HG02943 (cell line): ENCODE results near the gene LRRC8A.

Source experiments
- ATAC-seq: cut with Tn5 transposase; IDR thresholded peaks from one replicate; pipeline ENCODE4 v1.9.1; 2021; ENCODE audit warnings: mild to moderate bottlenecking, low read depth, moderate library complexity; ENCODE audit not compliant: unreplicated experiment

Gene LRRC8A

DNA sequence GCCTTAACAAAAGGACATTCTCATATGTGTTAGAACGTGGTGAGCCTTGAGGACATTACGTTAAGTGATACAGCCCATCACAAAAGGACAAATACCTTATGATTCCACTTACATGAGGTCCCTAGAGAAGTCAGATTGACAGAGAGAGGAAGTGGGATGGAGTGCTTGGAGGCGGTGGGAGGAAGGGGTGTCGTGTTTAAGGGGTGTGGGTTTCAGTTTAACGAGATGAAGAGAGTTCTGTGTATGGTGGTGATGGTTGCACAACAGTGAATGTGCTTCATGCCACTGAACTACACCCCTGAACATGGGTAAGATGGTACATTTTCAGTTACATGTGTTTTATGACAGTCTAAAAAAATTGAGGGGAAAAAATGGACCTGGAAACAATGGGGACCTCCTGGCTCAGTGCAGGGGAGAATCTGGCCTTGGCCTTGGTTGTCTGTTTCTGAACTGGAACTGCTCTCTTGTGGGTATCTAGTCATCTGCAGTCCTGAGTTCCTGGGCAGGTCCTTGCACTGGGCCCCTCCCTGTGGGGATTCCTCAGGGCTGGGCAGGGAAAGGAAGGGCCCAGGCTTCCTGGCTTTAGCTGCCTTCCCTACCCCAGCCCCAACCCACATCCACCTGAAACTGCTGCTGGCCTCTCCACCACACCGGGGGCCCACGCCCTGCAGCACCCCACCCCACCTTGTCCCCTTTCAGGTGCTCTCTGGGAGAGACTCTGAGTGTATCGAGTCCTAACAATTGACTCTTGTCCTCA lies 17.8 kb downstream of the LRRC8A start:
- ATAC-seq, result no peak

GRCh38 chr9:128901379-128901778 lies 19.4 kb downstream of the LRRC8A start:
- no peak for ATAC-seq

DNA sequence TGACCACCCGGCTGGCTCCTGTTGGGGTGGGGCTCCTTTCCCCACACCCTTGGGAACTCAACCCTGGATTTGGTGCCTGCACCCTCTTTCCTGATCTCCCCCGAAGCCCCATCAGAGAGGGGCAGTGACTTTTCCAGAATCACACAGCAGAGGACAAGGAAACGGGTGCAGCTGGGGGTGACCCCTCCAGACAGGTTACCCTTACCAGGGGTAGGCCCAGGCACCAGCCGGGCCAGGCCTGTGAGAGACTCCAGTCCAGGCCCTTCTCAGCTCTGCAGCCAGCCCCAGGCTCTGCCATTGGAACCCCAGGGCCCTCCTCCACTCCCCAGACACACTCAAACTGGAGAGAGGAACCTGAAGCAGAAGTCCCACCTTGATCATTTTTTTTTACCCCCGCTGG lies 19.9 kb downstream of the LRRC8A start:
- ATAC-seq, result no peak

- peak; percentile 77 for ATAC-seq
Observed at GRCh38 chr9:128902351-128903078, 20.6 kb downstream of the LRRC8A start.

DNA sequence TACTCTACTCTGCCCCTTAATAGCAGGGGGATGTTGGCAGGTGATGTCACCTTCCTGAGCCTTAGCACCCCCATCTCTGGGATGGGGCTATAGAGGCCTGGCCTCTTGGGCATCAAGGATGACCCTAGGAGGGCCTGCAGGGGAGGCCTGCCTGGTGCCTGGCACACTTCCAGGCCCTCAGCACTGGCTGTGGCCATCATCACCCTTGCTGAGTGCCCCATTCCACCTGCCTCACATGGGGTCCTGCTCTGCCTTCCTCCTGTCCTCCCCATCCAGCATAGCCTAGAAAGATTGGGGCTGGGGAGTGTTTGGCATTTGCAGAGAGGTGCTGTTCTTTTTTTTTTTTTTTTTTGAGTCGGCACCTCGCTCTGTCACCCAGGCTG lies 21.1 kb downstream of the LRRC8A start:
- ATAC-seq, result no peak

DNA sequence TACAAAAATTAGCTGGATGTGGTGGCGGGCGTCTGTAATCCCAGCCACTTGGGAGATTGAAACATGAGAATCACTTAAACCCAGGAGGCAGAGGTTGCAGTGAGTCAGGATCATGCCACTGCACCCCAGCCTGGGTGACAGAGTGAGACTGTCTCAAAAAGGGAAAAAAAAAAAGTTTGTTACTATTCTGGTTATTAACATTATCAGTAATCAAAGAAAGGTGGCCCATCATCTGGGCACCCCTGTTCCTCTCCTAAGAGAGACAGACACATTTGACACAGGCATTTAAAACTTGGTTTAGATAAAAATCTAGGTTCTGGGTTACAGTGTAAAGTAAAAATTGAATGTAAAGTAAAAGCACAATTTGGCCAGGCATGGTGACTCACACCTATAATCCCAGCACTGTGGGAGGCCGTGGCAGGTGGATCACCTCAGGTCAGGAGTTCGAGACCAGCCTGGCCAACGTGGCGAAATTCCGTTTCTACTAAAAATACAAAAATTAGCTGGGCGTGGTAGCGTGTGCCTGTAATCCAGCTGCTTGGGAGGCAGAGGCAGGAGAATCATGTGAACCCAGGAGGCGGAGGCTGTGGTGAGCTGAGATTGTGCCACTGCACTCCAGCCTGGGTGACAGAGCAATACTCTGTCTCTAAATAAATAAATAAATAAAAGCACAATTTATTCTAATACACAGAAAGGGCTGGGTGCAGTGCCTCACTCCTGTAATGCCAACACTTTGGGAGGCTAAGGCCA lies 22.1 kb downstream of the LRRC8A start:
- no peak for ATAC-seq

GRCh38 chr9:128905964-128906363 lies 24.0 kb downstream of the LRRC8A start:
- no peak for ATAC-seq

GRCh38 chr9:128906741-128907140 lies 24.8 kb downstream of the LRRC8A start:
- no peak for ATAC-seq

DNA sequence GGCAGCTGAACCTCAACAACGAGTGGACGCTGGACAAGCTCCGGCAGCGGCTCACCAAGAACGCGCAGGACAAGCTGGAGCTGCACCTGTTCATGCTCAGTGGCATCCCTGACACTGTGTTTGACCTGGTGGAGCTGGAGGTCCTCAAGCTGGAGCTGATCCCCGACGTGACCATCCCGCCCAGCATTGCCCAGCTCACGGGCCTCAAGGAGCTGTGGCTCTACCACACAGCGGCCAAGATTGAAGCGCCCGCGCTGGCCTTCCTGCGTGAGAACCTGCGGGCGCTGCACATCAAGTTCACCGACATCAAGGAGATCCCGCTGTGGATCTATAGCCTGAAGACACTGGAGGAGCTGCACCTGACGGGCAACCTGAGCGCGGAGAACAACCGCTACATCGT lies 26.4 kb downstream of the LRRC8A start:
- ATAC-seq, result no peak

DNA sequence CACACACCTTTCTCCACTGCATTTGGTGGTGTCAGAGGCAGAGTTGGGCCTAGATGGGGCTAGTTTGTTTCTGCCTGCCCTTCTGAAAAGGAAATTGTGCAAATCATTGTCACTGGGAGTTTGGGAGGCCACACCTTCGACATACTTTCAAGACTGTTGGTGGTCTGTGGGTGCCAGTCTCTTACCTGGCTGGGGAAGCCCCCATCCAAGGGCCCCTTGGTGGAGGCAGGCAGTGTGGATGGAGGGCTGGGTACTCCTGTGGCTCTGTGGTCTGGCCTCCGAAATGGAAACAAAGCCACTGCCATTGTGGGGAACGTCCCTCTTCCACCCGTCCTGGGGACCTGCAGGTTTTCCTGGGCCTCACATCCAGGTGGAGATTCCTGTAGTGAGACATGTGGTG lies 27.9 kb downstream of the LRRC8A start:
- no peak for ATAC-seq

DNA sequence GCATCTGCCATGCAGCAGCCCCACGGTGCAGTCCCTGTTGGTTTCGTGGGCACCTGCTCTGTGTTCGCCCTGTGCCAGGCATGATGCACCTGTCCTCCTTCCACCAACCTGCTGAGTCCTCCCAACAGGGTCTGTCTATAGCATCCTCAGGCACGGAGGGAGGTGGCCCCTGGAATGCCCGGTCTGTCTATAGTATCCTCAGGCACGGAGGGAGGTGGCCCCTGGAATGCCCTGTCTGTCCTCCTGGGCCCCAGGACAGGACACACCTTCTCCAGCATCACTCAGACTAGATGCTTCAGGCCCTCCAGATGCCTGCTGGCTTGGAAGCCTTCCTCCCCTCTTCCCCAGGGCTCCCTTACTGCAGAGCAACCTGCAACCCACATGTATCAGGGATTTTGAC lies 29.0 kb downstream of the LRRC8A start:
- ATAC-seq, result no peak

- no peak for ATAC-seq
Observed at GRCh38 chr9:128911529-128912035, 29.6 kb downstream of the LRRC8A start.

DNA sequence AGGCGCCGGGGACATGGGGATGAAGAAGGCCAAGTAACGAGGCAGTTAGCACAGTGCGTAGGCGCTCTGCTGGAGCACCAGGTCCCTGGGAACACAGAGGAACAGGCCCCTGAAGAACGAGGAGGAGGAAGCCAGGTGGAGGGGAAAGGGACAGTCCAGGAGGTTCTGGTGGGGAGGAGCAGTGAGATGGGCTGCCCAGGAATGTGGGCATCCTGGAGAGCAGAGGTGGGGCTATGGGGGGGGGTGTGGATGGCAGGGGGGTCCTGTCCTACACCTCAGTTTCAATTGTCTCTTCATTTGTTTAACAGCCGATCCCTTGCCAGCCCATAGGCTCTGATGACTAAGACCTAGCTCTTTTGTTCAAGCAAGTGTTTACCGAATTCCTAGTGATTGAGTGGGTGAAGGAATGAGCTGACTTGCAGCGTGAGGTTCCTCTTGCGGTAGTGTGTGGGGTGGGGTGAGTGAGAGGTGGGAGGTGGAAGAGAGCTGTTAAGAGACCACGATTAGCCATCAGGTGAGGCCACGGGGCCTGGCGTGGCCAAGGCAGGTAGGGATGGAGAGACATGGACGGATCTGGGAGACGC lies 30.4 kb downstream of the LRRC8A start:
- no peak for ATAC-seq

- ATAC-seq, result no peak
Observed at GRCh38 chr9:128913048-128913900, 31.3 kb downstream of the LRRC8A start.

DNA sequence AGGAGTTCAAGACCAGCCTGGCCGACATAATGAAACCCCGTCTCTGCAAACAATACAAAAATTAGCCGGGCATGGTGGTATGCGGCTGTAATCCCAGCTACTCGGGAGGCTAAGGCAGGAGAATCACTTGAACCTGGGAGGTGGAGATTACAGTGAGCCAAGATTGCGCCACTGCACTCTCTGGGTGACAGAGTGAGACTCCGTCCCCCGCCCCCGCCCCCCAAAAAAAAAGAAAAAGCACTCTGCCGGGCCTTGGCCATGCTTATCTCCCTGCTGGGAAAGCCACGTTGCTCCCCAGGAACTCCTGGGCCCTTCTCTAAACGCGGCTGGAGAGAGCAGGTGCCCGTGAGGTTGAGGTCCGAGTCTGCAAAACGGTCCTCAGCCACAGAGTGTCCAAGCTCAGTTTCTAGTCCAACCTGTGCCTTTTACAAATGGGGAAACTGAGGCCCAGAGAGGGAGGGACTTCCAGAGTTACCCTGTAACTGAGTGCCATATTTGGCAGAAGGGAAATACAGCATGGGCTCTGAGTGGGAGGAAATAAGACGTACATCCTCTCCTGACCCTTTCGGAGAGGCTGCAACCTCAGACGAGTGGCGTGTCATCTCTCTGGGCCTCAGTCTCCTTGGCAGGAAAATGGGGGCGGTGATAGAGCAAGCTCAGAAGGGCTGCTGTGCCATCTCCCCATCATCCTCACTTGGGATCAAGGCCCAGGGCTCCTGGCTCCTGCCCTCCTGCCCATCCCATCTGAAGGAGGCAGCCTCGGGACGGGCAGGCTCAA lies 32.3 kb downstream of the LRRC8A start:
- no peak for ATAC-seq

DNA sequence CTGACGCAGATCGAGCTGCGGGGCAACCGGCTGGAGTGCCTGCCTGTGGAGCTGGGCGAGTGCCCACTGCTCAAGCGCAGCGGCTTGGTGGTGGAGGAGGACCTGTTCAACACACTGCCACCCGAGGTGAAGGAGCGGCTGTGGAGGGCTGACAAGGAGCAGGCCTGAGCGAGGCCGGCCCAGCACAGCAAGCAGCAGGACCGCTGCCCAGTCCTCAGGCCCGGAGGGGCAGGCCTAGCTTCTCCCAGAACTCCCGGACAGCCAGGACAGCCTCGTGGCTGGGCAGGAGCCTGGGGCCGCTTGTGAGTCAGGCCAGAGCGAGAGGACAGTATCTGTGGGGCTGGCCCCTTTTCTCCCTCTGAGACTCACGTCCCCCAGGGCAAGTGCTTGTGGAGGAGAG lies 34.3 kb downstream of the LRRC8A start:
- no peak for ATAC-seq

DNA sequence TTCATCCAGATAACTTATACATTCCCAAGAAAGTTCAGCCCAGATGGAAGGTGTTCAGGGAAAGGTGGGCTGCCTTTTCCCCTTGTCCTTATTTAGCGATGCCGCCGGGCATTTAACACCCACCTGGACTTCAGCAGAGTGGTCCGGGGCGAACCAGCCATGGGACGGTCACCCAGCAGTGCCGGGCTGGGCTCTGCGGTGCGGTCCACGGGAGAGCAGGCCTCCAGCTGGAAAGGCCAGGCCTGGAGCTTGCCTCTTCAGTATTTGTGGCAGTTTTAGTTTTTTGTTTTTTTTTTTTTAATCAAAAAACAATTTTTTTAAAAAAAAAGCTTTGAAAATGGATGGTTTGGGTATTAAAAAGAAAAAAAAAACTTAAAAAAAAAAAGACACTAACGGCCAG lies 34.8 kb downstream of the LRRC8A start:
- ATAC-seq, result no peak

DNA sequence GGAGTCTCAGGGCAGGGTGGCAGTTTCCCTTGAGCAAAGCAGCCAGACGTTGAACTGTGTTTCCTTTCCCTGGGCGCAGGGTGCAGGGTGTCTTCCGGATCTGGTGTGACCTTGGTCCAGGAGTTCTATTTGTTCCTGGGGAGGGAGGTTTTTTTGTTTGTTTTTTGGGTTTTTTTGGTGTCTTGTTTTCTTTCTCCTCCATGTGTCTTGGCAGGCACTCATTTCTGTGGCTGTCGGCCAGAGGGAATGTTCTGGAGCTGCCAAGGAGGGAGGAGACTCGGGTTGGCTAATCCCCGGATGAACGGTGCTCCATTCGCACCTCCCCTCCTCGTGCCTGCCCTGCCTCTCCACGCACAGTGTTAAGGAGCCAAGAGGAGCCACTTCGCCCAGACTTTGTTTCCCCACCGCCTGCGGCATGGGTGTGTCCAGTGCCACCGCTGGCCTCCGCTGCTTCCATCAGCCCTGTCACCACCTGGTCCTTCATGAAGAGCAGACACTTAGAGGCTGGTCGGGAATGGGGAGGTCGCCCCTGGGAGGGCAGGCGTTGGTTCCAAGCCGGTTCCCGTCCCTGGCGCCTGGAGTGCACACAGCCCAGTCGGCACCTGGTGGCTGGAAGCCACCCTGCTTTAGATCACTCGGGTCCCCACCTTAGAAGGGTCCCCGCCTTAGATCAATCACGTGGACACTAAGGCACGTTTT lies 35.4 kb downstream of the LRRC8A start:
- ATAC-seq, result no peak

DNA sequence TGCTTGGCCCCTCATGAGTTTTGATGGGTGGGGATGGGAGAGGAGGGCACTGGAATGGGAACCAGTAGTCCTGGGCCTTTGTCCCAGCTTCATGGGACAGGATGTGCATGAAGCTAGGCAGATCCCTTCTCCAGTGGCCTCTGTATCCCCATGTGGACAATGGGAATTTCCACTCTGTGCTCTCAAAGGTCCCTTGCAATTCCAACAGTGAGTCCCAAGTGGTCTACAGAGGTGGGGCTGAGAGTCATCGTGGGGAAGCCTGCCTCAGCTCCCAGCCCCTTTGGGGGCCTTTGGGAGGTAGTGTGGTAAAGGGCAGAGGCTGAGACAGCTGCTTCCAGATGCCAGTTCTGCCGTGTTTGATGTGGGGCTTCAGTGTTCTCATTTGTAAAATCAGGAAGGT lies 37.0 kb downstream of the LRRC8A start:
- no peak for ATAC-seq
